ENCODE measurements around the gene ESYT3.
A peak's percentile ranks its signal among the peaks of the same experiment; 100 is the strongest.
"Not testable (repeated sequence)": the region's sequence is repeated elsewhere in the genome, so short reads cannot be mapped to it uniquely, and the experiment has no call there.

The ESYT3 gene

DNA sequence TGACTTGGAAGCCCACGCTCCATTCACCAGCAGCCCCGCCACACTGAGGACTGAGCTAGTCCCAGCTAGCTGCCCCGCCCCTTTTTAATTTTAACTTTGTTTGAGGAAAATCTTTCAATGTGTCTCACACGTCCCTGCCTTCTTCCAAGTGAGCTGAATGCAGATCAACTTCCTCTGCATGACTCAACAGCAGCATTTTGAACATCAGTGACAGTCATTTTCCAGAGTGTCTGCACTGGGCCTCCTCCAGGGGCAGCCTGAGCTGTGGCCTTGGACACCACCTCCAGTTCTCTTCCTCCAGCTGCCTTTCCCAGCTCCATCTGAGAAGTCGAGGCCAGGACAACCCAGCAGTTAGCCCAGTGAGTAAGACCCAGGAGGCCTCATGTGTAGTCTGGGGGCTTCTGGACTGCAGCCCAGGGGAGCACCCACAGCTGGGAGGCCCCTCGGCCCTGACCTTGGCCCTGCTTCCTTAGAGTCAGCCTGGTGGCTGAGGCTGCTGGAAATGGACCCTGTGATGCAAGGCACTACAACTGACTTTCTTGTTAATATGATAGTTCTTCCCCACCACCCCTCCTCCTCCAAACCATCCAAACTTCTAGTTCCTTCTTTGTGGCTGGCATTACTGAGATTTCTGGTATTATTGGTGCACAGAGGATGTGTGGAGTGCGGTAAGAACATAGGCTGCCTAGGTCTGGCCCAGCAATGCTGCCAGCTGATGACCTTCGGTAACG, 21.4 kb upstream of the ESYT3 start:
- no peak for DNase-seq

DNA sequence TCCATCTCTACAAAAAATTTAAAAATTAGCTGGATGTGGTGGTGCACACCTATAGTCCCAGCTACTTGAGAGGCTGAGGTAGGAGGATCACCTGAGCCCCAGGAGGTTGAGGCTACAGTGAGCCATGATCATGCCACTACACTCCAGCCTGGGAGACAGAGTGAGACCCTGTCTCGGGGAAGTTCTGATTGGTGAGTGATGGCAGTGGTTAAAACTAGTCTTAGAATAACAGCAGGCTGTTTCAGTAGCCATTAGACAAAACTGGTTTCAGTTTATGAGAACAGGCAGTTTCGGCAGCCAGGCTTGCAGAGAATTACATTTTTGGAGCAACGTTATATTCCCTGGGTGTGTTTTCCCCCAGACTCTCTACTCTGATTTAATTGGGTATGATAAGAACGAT, 18.2 kb upstream of the ESYT3 start:
- not testable (repeated sequence) for DNase-seq

DNA sequence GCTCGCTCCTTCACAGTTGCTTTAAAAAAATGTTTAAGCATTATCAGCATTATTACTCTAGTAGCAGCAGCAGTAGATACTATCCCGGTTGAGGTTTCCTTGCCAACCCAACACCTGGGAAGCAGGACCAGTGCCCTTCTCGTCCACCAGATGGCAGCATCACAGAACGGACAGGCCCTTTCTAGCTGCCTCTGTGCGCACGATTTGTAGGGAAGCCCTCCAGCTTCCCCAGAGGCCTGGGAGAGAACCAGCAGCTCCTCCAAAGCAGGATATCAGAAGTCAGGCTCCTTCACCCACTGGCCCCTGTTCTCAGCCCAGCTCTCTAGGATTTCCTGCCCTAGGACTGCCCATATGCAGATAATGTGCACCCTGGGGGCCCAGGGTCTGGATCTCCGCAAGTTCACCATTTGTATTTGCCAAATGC, 16.8 kb upstream of the ESYT3 start:
- peak; percentile 60 for DNase-seq

DNA sequence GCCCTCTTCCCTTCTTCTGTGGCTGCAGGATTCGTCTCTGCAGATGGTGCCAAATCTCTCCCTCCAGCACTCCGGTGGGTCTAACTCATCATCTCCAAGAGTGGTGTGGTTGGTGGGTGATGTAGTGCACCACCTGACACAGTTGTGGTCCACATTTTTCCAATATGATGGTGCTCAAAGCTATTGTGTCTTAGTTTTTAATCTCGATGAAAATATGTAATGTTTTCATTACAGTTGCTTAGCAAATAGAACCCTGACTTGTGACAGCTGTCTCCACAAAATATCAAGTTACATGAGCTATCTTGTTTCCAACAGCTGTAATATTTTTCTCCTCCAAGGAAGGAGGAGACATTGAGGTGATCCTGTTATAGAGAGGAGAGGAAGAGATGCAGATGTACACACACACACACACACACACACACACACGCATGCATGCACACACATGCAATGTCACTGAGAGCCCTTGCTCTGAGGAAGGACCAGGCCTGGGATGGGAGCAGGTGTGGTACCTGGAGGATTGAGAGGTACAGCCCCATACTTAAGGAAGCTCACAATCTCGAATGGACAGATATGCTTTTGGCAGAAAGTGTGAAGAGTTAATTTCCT, 15.7 kb upstream of the ESYT3 start:
- no peak for DNase-seq

DNA sequence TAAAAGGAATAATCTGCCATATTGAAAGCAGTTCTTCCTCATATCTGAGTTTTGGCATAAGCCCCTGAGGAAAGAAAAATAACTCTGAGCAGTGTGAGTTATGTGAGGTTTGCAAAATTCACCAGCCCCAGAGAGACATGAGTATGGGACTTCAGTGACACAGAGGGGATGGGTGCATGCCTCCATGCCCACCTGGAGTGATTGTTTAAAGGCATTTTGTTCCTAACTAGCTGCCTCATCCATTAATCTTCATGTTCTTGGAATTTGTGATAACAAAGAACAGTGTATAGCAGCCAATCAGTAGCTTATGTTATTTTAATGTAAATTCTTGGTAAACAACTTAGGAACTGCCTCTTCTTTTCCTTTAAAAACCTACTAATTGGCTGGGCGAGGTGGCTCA, 11.1 kb upstream of the ESYT3 start:
- DNase-seq, result no peak

DNA sequence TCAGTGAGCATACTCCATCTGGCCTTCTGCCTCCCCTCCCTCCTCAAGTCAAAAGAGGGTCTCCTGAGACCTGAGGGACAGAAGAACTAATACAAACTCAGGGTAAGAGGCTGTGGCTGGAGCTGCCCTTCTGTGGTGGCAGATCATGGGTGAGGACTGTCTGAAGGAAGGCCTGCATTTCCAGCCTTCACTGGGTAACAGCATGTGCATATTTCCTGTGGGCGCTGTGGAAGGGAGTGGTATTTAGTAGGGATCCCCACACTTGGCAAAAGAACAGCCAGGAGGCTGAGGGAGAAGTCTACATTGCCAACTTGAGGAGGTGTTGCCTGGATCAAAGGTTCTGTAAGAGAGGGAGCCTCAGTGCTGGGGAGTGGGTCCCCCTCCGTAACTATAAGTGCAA, 10.1 kb upstream of the ESYT3 start:
- DNase-seq, result no peak

DNA sequence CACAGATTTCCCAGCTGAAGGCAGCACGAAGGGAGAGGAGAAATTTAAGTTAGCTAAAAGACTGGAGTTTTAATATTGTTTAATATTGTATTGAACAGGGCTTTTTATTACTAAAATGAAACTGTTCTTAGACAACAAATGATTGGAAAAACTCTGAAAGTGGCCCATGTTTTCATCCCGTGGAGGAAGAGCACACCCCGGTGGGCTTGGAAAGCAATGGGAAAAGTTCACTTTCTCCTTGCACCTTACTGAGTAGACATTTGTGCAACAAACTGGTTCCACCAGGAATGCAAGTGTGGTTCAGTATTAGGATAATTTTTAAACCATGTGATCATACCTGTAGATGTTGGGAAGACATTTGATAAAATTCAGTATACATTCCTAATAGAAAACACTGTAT, 8.2 kb upstream of the ESYT3 start:
- no peak for DNase-seq

DNA sequence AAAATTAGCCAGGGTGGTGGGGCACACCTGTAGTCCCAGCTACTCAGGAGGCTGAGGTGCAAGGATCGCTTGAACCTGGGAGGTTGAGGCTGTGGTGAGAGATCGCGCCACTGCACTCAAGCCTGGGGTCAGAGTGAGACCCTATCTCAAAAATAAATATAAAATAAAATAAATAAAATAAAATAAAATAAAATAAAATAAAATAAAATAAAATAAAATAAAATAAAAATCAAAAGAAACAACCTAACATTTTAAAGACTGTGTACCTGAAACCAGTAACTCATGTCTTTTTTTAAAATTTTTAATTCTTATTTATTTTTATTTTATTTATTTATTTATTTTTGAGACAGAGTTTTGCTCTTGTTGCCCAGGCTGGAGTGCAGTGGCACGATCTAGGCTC, 7.7 kb upstream of the ESYT3 start:
- DNase-seq, result not testable (repeated sequence)

DNA sequence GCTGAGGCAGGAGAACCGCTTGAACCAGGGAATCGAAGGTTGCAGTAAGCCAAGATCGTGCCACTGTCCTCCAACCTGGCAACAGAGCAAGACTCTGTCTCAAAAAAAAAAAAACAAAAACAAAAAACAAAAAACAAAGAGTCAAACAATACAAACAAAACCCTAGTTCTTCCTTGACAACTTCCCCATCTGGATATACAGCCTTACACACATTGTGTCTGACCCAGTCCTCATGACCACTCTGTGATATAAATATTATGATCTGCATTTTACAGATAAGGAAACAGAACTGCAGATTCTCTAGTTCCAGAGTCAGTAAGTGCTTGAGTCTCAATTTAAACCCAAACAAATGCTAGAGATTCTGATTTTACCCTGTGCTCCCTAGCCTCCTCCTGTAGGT, 4.8 kb upstream of the ESYT3 start:
- no peak for DNase-seq

DNA sequence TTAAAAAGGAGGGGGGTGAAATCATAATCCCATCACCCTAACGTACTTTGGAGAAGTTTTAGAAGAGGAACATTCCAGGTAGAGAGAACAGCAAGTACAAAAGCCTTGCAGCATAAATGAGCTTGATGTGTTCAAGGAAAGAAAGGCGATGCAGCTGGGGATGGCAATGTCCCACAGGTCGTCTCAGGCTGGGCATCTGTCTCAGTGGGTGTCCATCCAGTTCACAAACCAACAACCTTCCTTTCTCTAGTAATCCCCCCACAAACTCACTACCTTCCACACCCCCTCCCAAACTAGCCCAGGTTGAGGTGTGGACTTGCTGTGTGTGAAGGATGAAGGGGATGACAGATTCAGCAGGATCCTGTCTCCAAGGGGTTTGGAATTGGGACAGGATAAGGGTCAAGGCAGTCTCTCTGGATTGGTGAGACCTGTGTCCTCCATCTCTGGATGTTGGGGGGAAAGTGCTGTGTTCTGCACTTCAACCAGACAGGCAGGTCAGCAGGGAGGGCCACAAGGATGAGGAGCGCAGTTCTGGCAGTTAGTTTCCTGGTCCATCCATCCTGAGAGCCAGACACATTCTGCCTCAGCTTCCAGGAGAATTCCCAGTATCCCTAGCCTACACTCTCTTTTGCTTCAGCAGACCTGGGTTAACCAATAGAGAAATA, 1.7 kb upstream of the ESYT3 start:
- DNase-seq, result no peak

DNA sequence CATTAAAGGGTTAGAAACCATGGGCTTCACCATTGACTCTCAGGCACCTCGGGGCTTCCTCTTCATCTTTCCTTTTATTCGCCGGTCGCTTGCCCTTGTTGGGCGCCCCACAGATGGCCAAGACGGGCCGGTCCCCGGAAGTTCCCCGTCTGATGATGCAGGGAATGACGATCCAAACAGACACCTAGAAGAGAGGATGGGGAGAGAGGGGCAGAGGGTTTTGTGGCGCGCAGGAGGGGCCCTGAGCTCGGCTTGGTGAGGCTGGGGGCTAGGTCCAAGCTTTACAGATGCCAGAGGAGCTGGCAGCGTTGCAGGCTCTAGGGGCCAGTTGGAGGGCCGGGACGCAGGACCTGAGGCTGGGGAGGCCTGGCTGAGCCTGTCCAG, 532 bp upstream of the ESYT3 start:
- DNase-seq, result no peak

DNA sequence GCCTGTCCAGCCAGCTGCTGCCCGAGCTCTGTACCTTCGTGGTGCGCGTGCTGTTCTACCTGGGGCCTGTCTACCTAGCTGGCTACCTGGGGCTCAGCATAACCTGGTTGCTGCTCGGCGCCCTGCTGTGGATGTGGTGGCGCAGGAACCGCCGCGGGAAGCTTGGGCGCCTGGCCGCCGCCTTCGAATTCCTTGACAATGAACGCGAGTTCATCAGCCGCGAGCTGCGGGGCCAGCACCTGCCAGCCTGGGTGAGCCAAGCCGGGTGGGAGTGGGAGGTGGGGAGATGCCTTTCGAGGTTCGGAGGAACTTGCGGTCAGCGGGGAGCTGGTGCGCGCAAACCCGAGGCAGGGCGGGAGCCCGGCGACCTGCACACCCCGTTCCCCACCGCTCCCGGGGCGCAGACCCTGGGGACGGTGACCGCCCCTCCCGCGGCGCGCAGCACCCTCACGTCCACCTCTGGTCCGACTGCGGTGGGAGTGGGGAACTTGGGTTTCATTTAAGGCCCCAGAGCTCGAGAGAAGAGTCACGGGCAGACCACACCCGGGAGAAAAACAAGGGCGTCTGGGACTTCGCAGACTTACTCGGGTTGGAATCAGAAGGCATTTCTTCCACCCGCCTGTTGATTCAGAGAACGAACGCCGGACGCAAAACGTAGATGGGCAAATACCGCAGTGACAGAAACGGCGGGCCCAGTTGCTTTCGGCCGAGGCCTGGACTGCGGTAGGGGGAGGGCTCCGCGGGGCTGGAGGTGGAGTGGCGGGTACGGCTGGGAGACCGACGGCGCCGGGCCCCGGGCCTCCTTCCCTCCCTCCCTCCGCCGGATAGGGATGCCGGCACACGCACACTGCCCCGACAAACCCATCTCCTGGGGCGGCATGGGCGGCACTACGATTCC, 708 bp downstream of the ESYT3 start:
- no peak for DNase-seq

DNA sequence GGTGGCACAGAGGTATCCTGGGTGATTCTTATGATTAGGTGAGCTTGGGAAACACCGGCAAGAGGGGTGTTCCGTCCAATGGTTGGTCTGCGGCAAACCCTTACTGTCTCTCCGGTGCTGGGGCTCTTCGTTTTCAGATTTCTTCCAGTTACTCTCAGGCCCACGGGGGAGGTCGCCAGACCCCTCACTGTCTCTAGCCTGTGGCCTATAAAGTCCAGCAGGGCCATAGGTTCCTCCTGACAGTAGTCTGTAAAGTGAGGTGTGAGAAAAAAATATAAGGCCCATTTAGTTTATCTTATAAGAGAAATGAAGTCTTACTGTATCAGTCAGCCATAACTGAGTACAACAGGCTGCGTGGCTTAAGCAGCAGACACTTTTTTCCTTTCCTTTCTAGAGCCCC, 1.4 kb downstream of the ESYT3 start:
- DNase-seq, result no peak

DNA sequence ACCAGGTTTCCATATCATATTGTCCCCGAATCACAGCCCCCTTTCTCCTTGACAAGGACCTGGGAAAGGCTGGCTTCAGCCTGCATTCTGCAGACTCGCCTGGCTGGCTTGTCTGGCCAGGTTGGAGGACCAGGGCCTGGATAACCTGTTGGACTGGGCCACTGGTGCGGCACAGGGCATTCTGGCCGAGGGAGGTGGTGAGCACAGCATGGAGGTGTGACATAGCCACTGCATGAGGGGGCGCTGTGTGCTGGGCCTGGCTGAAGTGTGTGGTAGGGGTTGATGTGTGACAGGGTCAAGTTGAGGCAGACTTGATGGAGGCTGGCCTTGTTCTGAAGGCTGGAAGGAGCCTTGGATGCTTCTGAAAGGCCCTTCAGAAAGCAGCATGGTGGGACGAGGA, 2.9 kb downstream of the ESYT3 start:
- no peak for DNase-seq

DNA sequence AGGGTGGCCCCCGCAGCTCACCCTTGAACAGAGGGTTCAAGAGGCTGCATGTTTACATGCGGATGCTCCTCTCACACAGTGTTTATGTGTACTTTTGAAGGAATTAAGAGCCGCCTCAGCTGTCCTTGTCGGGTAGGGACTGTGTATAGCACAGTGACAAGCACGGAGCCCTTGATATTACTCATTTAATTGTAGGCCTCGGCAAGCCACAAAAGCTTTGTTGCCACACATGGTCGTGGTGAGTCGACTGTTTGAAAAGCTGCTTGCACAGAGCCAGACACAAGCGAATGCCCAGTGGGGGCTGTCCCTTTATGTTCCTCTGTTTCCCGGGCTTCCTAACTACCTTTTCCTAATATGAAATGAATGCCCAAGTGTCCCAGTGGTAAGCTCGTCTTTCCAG, 4.5 kb downstream of the ESYT3 start:
- no peak for DNase-seq

DNA sequence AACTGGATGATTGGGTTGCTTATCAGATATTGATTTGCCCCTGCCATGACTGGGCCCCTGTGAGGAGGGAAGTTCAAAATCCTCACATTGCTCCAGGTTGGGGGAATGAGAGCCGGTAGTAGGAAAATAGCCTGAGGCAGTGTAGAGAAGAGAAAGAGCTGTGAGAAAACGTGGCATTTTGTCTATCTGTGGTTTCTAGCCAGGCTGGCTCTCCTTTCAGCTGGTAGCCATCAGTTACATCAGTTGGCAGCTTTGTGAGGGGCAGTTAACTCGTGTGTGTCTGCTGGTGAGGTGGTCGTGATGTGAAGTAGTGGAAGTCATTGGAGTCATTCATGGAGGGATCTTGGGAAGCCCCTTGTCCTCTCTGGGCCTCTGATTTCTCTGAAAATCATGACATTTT, 5.2 kb downstream of the ESYT3 start:
- DNase-seq, result no peak

DNA sequence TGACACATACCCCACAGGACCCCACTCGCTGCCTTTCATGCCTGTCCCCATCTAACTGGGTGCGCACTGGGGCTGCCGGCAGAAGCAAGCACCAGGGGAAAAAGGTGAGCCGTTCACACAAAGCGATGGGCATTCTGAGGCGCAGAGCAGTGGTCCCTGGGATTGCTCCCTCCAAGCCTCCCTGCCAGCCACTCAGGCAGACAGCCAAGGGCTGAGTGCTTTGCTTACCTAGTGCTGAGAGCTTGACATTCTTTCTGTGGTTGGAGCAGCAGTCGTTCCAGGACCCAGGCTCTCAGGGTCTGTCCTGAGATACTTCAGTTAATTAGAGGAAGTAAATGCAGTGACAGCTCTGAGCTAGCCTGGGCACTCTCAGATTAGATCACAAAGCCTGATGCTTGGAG, 5.7 kb downstream of the ESYT3 start:
- DNase-seq, result no peak

DNA sequence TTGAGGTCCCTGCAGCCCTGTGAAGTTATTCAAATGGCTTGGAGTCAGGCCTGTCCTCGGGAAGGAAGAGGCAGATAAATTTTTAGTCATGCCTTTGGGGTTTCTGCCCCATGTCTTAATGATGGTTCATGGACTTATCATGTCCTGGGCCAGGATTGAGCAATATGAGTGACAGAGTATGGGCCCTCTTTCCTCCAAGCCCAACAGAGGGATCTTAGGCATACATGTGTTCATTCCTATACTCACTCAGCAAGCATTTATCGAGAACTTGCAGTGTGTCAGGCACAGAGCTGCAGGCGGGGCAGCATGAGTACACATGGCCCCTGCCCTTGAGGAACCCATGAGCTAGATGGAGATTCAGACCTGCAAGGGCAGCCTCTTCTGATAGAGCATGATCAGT, 6.2 kb downstream of the ESYT3 start:
- DNase-seq, result no peak

DNA sequence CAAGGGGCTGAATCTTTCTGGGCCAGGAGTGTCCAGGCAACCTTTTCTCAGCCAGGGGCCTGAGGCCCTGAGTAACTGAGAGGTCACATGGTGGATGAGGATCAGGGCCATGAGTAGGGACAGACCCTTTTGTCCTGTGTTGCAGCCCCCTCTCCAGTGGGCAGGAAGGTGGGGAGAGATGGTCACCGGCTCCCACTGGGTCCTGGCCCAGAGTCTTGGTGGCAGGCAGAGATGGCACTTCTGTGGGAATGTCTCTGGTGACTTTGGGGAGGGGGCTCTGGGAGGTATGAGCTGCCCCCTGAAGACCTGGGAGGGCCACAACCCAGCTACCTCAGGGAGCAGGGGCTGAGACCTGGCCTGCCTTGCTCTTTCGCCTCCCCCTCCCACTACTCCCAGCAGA, 6.8 kb downstream of the ESYT3 start:
- DNase-seq, result no peak

DNA sequence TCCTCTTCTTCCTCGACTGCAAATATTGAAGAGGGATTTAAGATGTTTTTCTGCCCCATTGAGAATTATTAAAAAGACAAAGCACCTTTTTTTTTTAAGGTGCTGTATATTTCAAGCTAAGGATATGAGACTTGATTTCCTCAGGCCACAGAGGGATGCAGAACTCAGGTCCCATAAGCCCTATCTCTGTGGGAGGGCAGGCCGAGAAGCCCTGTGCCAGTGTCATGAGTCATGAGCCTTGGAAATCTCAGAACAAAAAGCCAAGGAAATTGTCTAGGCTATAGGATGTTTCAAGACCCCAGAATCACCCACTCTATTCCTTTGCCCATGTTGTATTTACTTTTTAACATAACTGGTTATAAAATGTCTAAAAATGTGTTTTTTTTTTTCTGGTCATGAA, 7.3 kb downstream of the ESYT3 start:
- no peak for DNase-seq

DNA sequence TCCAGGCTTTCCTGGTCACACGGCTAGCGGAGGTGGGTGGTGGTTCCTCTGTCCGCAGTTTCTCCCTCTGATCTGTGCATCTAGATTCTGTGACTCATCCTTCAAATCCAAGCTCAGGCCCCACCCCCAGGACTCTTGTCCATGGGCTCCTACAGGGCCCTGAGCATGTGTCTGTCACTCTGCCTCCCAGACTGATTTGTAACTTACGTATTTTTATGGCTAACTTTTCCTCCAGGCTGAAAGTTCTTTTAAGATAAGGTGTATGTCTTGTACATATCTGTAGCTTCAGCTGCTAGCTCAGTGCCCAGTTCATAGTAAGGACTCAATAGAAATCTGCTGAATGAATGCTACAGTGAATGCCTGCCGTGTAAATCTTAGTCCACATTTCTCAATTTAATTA, 8.0 kb downstream of the ESYT3 start:
- DNase-seq, result no peak

DNA sequence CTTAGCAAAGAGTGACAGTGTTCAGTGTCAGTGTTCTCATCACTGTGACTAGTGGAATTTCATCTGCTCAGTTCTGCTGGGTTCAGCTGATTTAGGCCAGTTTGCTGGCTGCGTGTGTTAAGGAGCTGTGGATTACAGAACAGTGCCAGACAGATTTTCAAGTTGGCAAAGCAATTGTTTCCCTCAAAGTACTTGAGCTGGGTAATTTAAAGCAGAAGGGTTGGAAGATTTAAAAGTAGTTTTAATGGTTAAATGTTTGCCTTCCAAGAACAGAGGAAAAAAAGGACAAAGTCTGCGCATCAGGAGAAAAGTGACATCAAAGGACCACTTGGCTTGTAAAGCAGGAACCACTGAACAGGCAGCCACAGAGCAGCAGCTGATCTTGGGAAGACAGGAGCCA, 8.7 kb downstream of the ESYT3 start:
- no peak for DNase-seq

Data from NCI-H446 treated with DMSO at 0.1 percent for 48 hours (cell line).